Stimulated activated CD4-positive, alpha-beta T cell treated with anti-CD3 and anti-CD28 coated beads, Interleukin-2, amount 100 ng/mL, for 48 hours (primary cell): ENCODE data around the gene TBX21.

Source experiments
- DNase-seq, 2 donors: peaks; one replicate each; pipeline ENCODE4 v3.0.0-alpha.2; 2020

TBX21 gene

GRCh38 chr17:47697906-47698711 is 34.9 kb upstream of the TBX21 start:
- no peak for DNase-seq

GRCh38 chr17:47698749-47699535 is 34.1 kb upstream of the TBX21 start:
- DNase-seq = peak; percentile 89 to 90

- DNase-seq = no peak
These were observed 33.5 kb upstream of the TBX21 start for GRCh38 chr17:47699536-47699840.

- no peak for DNase-seq
These were observed 32.3 kb upstream of the TBX21 start for GRCh38 chr17:47700471-47701449.

GRCh38 chr17:47701608-47702007 is 31.4 kb upstream of the TBX21 start:
- no peak for DNase-seq

- DNase-seq = no peak
These were observed 30.5 kb upstream of the TBX21 start for GRCh38 chr17:47702391-47702995.

GRCh38 chr17:47703191-47703591 is 29.8 kb upstream of the TBX21 start:
- no peak for DNase-seq

GRCh38 chr17:47703671-47704070 is 29.4 kb upstream of the TBX21 start:
- no peak for DNase-seq

- DNase-seq = no peak
These were observed 28.9 kb upstream of the TBX21 start for GRCh38 chr17:47704116-47704515.

GRCh38 chr17:47704736-47705135 is 28.3 kb upstream of the TBX21 start:
- no peak for DNase-seq

- no peak for DNase-seq
These were observed 27.2 kb upstream of the TBX21 start for GRCh38 chr17:47705536-47706530.

- no peak for DNase-seq
These were observed 25.8 kb upstream of the TBX21 start for GRCh38 chr17:47707056-47707804.

GRCh38 chr17:47707884-47708283 is 25.2 kb upstream of the TBX21 start:
- no peak for DNase-seq

- no peak for DNase-seq
These were observed 24.6 kb upstream of the TBX21 start for GRCh38 chr17:47708312-47708863.

- DNase-seq = no peak
These were observed 24.0 kb upstream of the TBX21 start for GRCh38 chr17:47708864-47709541.

GRCh38 chr17:47709594-47709993 is 23.4 kb upstream of the TBX21 start:
- DNase-seq = no peak

- no peak for DNase-seq
These were observed 21.5 kb upstream of the TBX21 start for GRCh38 chr17:47711366-47712099.

- no peak for DNase-seq
These were observed 20.6 kb upstream of the TBX21 start for GRCh38 chr17:47712330-47713023.
